ENCODE measurements around the gene CTXN1.
A peak's percentile ranks its signal among the peaks of the same experiment; 100 is the strongest.

CTXN1 gene

DNA sequence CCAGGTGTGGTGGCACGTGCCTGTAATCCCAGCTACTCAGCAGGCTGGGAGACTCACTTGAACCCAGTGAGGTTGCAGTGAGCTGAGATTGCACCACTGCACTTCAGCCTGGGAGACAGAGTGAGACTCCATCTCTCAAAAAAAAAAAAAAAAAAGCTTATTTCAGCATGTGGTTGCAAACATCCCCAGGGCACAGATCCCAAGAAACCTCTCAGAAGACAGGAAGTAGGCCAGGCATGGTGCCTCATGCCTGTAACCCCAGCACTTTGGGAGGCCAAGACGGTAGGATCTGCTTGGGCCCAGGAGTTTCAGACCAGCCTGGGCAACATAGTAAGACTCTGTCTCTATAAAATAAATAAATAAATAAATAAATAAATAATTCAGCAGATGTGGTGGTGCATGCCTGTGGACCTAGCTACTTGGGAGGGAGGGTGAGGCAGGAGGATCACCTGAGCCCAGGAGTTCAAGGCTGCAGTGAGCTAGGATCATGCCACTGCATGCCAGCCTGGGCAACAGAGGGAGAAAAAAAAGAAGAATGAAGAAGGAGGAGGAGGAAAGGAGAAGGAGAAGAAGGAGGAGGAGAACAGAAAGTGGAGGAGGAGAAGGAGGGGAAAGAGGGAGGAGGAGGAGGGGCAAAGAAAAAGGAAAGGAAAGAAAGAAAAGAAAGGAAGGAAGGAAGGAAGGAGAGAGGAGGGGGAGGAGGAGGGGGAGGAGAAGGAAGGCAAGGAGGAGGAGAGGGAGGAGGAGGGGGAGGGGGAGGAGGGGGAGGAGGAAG is 42.0 kb downstream of the CTXN1 start:
- Histone ChIP-seq H3K36me3 (ENCODE audit: control insufficient read depth in 1 of 2, insufficient read depth in 2 of 2, low read depth in 1 of 2, low read length in 2 of 2) (peaks cover 0 to 4% of the 10 kb centered on the region in 2 experiments), H2AK5ac (ENCODE audit: low read length, severe bottlenecking) (no peak overlapping the region), H3K79me1 (replicated peaks; ENCODE audit: low read length, poor library complexity, severe bottlenecking) (peaks cover 8% of the 10 kb centered on the region), H2BK15ac (ENCODE audit: low read depth, poor library complexity, severe bottlenecking) (no peak overlapping the region), H3K18ac (ENCODE audit: low read depth in 1 of 2, low read length in 2 of 2) (no peak overlapping the region), H3K9ac (ENCODE audit: low read length) (no peak overlapping the region), H2BK120ac (ENCODE audit: low read depth, low read length) (no peak overlapping the region), H3K14ac (ENCODE audit: low read length in 2 of 2) (no peak overlapping the region), H4K8ac (ENCODE audit: low read length) (no peak overlapping the region), H3K4ac (ENCODE audit: low read depth in 1 of 2, low read length in 2 of 2) (no peak overlapping the region), H3K23ac (ENCODE audit: low read length in 2 of 2) (no peak overlapping the region), H4K91ac (ENCODE audit: low read length) (no peak overlapping the region), H2BK5ac (ENCODE audit: low read depth, low read length, poor library complexity, severe bottlenecking) (no peak overlapping the region), H3K4me2 (ENCODE audit: low read length, poor library complexity, severe bottlenecking) (no peak overlapping the region), H3K27ac (ENCODE audit: low read length, poor library complexity, severe bottlenecking) (no peak overlapping the region), H3K9me3 (ENCODE audit: control insufficient read depth, low read length) (no peaks in the 10 kb centered on the region), H3K4me1 (ENCODE audit: control insufficient read depth, insufficient read depth, low read depth, low read length) (peaks cover 13% of the 10 kb centered on the region), H2AFZ (ENCODE audit: low read depth, low read length) (no peak overlapping the region), H3K27me3 (ENCODE audit: control insufficient read depth in 1 of 2, insufficient read depth in 1 of 2, low read length in 2 of 2) (peaks cover 5% of the 10 kb centered on the region in 2 experiments), H2BK12ac (ENCODE audit: low read length in 2 of 2) (no peak overlapping the region), H3K4me3 (ENCODE audit: insufficient read depth in 1 of 2, low read depth in 1 of 2, low read length in 2 of 2) (no peak overlapping the region)
- peak; percentile 69 for DNase-seq
- 86% methylated on average over 1 of the region's 2 CpGs for WGBS

DNA sequence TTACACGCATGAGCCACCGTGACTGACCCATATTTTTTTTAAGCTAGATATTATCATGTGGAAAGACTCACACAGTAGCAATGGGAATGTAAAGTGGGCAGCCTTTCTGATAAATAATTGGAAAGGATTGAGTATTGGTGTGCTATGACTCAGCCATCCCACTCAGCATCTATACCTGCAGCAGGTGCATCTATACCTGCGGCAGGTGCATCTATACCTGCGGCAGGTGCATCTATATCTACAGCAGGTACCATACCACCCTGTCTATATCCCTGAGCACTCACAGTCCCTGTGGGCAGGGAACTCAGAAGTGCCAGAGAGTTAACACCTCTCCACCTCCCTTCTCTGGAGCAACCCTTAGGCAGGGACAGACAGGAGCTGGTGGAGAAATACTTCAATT is 42.8 kb downstream of the CTXN1 start:
- 97% methylated on average over 2 of the region's 4 CpGs for WGBS
- DNase-seq = no peak
- H2AFZ ChIP-seq (ENCODE audit: low read depth, low read length) = no peak overlapping the region
- H4K8ac ChIP-seq (ENCODE audit: low read length) = no peak overlapping the region
- no peak overlapping the region for H4K91ac ChIP-seq (ENCODE audit: low read length)
- no peak overlapping the region for H2BK12ac ChIP-seq (ENCODE audit: low read length in 2 of 2)
- no peak overlapping the region for H2BK5ac ChIP-seq (ENCODE audit: low read depth, low read length, poor library complexity, severe bottlenecking)
- H3K4me3 ChIP-seq (ENCODE audit: insufficient read depth in 1 of 2, low read depth in 1 of 2, low read length in 2 of 2) = no peak overlapping the region
- no peak overlapping the region for H3K4ac ChIP-seq (ENCODE audit: low read depth in 1 of 2, low read length in 2 of 2)
- H3K9ac ChIP-seq (ENCODE audit: low read length) = no peak overlapping the region
- H3K36me3 ChIP-seq (ENCODE audit: control insufficient read depth in 1 of 2, insufficient read depth in 2 of 2, low read depth in 1 of 2, low read length in 2 of 2) = peaks cover 0 to 4% of the 10 kb centered on the region in 2 experiments
- H3K23ac ChIP-seq (ENCODE audit: low read length in 2 of 2) = no peak overlapping the region
- H2BK15ac ChIP-seq (ENCODE audit: low read depth, poor library complexity, severe bottlenecking) = no peak overlapping the region
- H3K4me2 ChIP-seq (ENCODE audit: low read length, poor library complexity, severe bottlenecking) = no peak overlapping the region
- H3K9me3 ChIP-seq (ENCODE audit: control insufficient read depth, low read length) = no peaks in the 10 kb centered on the region
- no peak overlapping the region for H3K14ac ChIP-seq (ENCODE audit: low read length in 2 of 2)
- no peak overlapping the region for H3K18ac ChIP-seq (ENCODE audit: low read depth in 1 of 2, low read length in 2 of 2)
- no peak overlapping the region for H2AK5ac ChIP-seq (ENCODE audit: low read length, severe bottlenecking)
- H2BK120ac ChIP-seq (ENCODE audit: low read depth, low read length) = no peak overlapping the region
- H3K27me3 ChIP-seq (ENCODE audit: control insufficient read depth in 1 of 2, insufficient read depth in 1 of 2, low read length in 2 of 2) = peaks cover 5% of the 10 kb centered on the region in 2 experiments
- no peak overlapping the region for H3K27ac ChIP-seq (ENCODE audit: low read length, poor library complexity, severe bottlenecking)
- H3K79me1 ChIP-seq (replicated peaks; ENCODE audit: low read length, poor library complexity, severe bottlenecking) = peaks cover 1% of the 10 kb centered on the region
- H3K4me1 ChIP-seq (ENCODE audit: control insufficient read depth, insufficient read depth, low read depth, low read length) = peaks cover 5% of the 10 kb centered on the region

DNA sequence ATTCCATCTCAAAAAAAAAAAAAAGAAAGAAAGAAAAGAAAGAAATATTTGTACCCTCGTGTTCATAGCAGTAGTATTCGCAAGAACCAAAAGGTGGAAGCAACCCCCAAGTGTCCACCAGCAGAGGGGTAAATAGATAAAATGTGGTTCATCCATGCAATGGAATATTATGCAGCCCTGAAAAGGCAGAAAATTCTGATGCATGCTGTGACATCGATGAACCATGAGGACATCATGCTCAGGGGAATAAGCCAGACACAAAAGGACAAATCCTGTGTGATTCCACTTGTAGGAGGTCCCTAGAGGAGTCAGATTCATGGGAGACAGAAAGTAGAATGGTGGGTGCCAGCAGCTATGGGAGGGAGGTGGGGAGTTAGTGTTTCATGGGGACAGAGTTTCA is 44.0 kb downstream of the CTXN1 start:
- Histone ChIP-seq H4K8ac (ENCODE audit: low read length) (no peak overlapping the region), H3K4ac (ENCODE audit: low read depth in 1 of 2, low read length in 2 of 2) (no peak overlapping the region), H2BK120ac (ENCODE audit: low read depth, low read length) (no peak overlapping the region), H3K27ac (ENCODE audit: low read length, poor library complexity, severe bottlenecking) (no peak overlapping the region), H3K9ac (ENCODE audit: low read length) (no peak overlapping the region), H2BK12ac (ENCODE audit: low read length in 2 of 2) (no peak overlapping the region), H3K4me3 (ENCODE audit: insufficient read depth in 1 of 2, low read depth in 1 of 2, low read length in 2 of 2) (no peak overlapping the region), H3K4me2 (ENCODE audit: low read length, poor library complexity, severe bottlenecking) (no peak overlapping the region), H3K18ac (ENCODE audit: low read depth in 1 of 2, low read length in 2 of 2) (no peak overlapping the region), H3K4me1 (ENCODE audit: control insufficient read depth, insufficient read depth, low read depth, low read length) (peaks cover 3% of the 10 kb centered on the region), H4K91ac (ENCODE audit: low read length) (no peak overlapping the region), H2AK5ac (ENCODE audit: low read length, severe bottlenecking) (no peak overlapping the region), H2BK15ac (ENCODE audit: low read depth, poor library complexity, severe bottlenecking) (no peak overlapping the region), H2AFZ (ENCODE audit: low read depth, low read length) (no peak overlapping the region), H3K36me3 (ENCODE audit: control insufficient read depth in 1 of 2, insufficient read depth in 2 of 2, low read depth in 1 of 2, low read length in 2 of 2) (peaks cover 0 to 4% of the 10 kb centered on the region in 2 experiments), H2BK5ac (ENCODE audit: low read depth, low read length, poor library complexity, severe bottlenecking) (no peak overlapping the region), H3K23ac (ENCODE audit: low read length in 2 of 2) (no peak overlapping the region), H3K9me3 (ENCODE audit: control insufficient read depth, low read length) (no peaks in the 10 kb centered on the region), H3K27me3 (ENCODE audit: control insufficient read depth in 1 of 2, insufficient read depth in 1 of 2, low read length in 2 of 2) (peaks cover 5 to 11% of the 10 kb centered on the region in 2 experiments), H3K79me1 (replicated peaks; ENCODE audit: low read length, poor library complexity, severe bottlenecking) (no peaks in the 10 kb centered on the region), H3K14ac (ENCODE audit: low read length in 2 of 2) (no peak overlapping the region)
- DNase-seq = no peak
- WGBS = 92% methylated on average over 3 of the region's 3 CpGs

DNA sequence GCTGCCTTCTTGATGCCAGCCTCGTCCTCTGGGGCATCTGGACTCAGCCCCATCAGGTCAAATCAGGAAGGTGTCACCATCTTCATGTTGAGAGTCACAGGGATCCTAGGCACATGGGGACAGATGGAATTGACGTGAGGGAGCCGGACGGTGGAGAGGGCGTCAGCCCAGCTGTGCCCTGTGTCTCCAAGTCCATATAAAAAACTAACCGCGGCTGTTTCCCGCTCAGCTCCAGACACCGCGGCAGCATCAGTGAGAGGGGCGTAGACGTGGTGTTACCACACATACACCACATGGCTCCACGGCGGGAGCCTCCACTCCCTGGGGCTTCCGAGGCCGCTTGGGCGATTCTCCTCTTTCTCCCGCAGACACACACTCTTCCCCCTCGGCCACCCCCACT is 46.1 kb downstream of the CTXN1 start:
- Histone ChIP-seq H3K27ac (ENCODE audit: low read length, poor library complexity, severe bottlenecking) (no peak overlapping the region), H2AK5ac (ENCODE audit: low read length, severe bottlenecking) (no peak overlapping the region), H4K91ac (ENCODE audit: low read length) (no peak overlapping the region), H4K8ac (ENCODE audit: low read length) (no peak overlapping the region), H3K79me1 (replicated peaks; ENCODE audit: low read length, poor library complexity, severe bottlenecking) (no peaks in the 10 kb centered on the region), H2BK120ac (ENCODE audit: low read depth, low read length) (no peak overlapping the region), H3K23ac (ENCODE audit: low read length in 2 of 2) (no peak overlapping the region), H2BK5ac (ENCODE audit: low read depth, low read length, poor library complexity, severe bottlenecking) (no peak overlapping the region), H3K4me3 (ENCODE audit: insufficient read depth in 1 of 2, low read depth in 1 of 2, low read length in 2 of 2) (no peak overlapping the region), H3K4ac (ENCODE audit: low read depth in 1 of 2, low read length in 2 of 2) (no peak overlapping the region), H3K9ac (ENCODE audit: low read length) (no peak overlapping the region), H3K4me1 (ENCODE audit: control insufficient read depth, insufficient read depth, low read depth, low read length) (peaks cover 3% of the 10 kb centered on the region), H2BK12ac (ENCODE audit: low read length in 2 of 2) (no peak overlapping the region), H2AFZ (ENCODE audit: low read depth, low read length) (no peak overlapping the region), H3K36me3 (ENCODE audit: control insufficient read depth in 1 of 2, insufficient read depth in 2 of 2, low read depth in 1 of 2, low read length in 2 of 2) (peaks cover 0 to 4% of the 10 kb centered on the region in 2 experiments), H3K18ac (ENCODE audit: low read depth in 1 of 2, low read length in 2 of 2) (no peak overlapping the region), H3K27me3 (ENCODE audit: control insufficient read depth in 1 of 2, insufficient read depth in 1 of 2, low read length in 2 of 2) (peaks cover 15 to 20% of the 10 kb centered on the region in 2 experiments), H3K4me2 (ENCODE audit: low read length, poor library complexity, severe bottlenecking) (no peak overlapping the region), H2BK15ac (ENCODE audit: low read depth, poor library complexity, severe bottlenecking) (no peak overlapping the region), H3K14ac (ENCODE audit: low read length in 2 of 2) (no peak overlapping the region), H3K9me3 (ENCODE audit: control insufficient read depth, low read length) (no peaks in the 10 kb centered on the region)
- DNase-seq = no peak
- WGBS = 92% methylated on average over 12 of the region's 19 CpGs

Measured in mesenchymal stem cell (in vitro differentiated cells and primary cell).